PC-9 (cell line): Measurements from ENCODE around the gene NRG3. TPM values are rescaled to one million over a fixed set of nuclear protein-coding genes. Genes with fewer than 3 reads are reported as not detected.

Experiments
- BruUV-seq: library from RNA; stranded (reverse); fragments of 400-500 nt; replicated peaks from 2 replicates; lab custom pipeline; 2021; lab: Mats Ljungman, UMichigan
- CTCF ChIA-PET: fragments of 300-600 bp; sonication (Branson Sonifier 250); formaldehyde crosslinking; loops from one replicate; lab custom pipeline; 2022; ENCODE audit warnings: antibody characterized with exemption; lab: Charles Lee
- POLR2A ChIA-PET: fragments of 300-600 bp; sonication (Branson Sonifier 250); formaldehyde crosslinking; loops from one replicate; lab custom pipeline; 2022; ENCODE audit warnings: antibody characterized with exemption; ENCODE audit not compliant: unreplicated experiment; lab: Charles Lee
- DNase-seq, 2 experiments: peaks; one replicate each; pipeline versions ENCODE4 v3.0.0 to v3.0.0-alpha.2; 2015 to 2022; ENCODE audit warnings: mixed read lengths in 1 of 2
- H2AFZ ChIP-seq: fragments of 200-600 bp; sonication (generic); 2 replicates; pipeline ENCODE4 v1.8.1; 2017; ENCODE audit warnings: antibody characterized with exemption
- H3F3A ChIP-seq: fragments of 200-600 bp; sonication (generic); 2 replicates; pipeline ENCODE4 v1.8.1; 2017; ENCODE audit warnings: antibody characterized with exemption, mild to moderate bottlenecking, low read depth; ENCODE audit not compliant: insufficient read depth
- H3K27ac ChIP-seq: fragments of 200-600 bp; sonication (generic); 2 replicates; pipeline ENCODE4 v1.6.1; 2016; ENCODE audit warnings: mixed run types
- H3K27me3 ChIP-seq: fragments of 200-600 bp; sonication (generic); 2 replicates; pipeline ENCODE4 v1.6.1; 2016; ENCODE audit warnings: low read depth, mixed run types; ENCODE audit not compliant: insufficient read depth
- H3K36me3 ChIP-seq: fragments of 200-600 bp; sonication (generic); 2 replicates; pipeline ENCODE4 v1.6.1; 2016; ENCODE audit warnings: low read depth, mixed run types
- H3K4me1 ChIP-seq: fragments of 200-600 bp; sonication (generic); replicated peaks from 2 replicates; pipeline ENCODE4 v1.6.1; 2016; ENCODE audit warnings: mixed run types; ENCODE audit not compliant: insufficient read depth
- H3K4me2 ChIP-seq: fragments of 200-600 bp; sonication (generic); 2 replicates; pipeline ENCODE4 v1.6.1; 2017; ENCODE audit warnings: mixed run types
- H3K4me3 ChIP-seq: fragments of 200-600 bp; sonication (generic); 2 replicates; pipeline ENCODE4 v1.6.1; 2016; ENCODE audit warnings: mixed run types
- H3K79me2 ChIP-seq: fragments of 200-600 bp; sonication (generic); 2 replicates; pipeline ENCODE4 v1.6.1; 2017; ENCODE audit warnings: low read depth, mixed run types
- H3K9me2 ChIP-seq: fragments of 200-600 bp; sonication (generic); 2 replicates; pipeline ENCODE4 v1.8.1; 2017; ENCODE audit warnings: mild to moderate bottlenecking; ENCODE audit not compliant: insufficient read depth
- H3K9me3 ChIP-seq: fragments of 200-600 bp; sonication (generic); 2 replicates; pipeline ENCODE4 v1.8.1; 2016; ENCODE audit warnings: low read depth; ENCODE audit not compliant: insufficient read depth
- H4K20me1 ChIP-seq: fragments of 200-600 bp; sonication (generic); 2 replicates; pipeline ENCODE4 v1.8.1; 2017; ENCODE audit not compliant: insufficient read depth
- CTCF ChIP-seq: fragments of 200-600 bp; sonication (generic); conservative IDR thresholded peaks from 2 replicates; pipeline ENCODE4 v1.6.1; 2017; ENCODE audit warnings: mixed run types, antibody characterized with exemption, mild to moderate bottlenecking, moderate library complexity
- EZH2 ChIP-seq: fragments of 200-600 bp; sonication (generic); IDR thresholded peaks from 2 replicates; pipeline ENCODE4 v1.8.0; 2017; ENCODE audit warnings: antibody characterized with exemption, low read depth
- intact Hi-C: fragments of 100-400 bp; cut with micrococcal nuclease; formaldehyde crosslinking; loops from one replicate; pipeline ENCODE4 v1.10.0; 2022; ENCODE audit not compliant: unreplicated experiment
- total RNA-seq: library from RNA; stranded (reverse); gene quantifications from 2 replicates; pipeline ENCODE4 v1.2.3, GENCODE V29; 2021

NRG3 gene
- total RNA-seq, 1 experiment from 2014 or later = not detected

GRCh38 chr10:82925547-82925946 lies 1050.6 kb downstream of the NRG3 start:
- no peak overlapping the region for H3K4me2 ChIP-seq
- intact Hi-C loops = no loop called here

GRCh38 chr10:82932451-82932850 lies 1057.5 kb downstream of the NRG3 start:
- DNase-seq = no peak
- H3K36me3 ChIP-seq = no peaks in the 10 kb centered on the region
- H3K4me2 ChIP-seq = no peak overlapping the region
- POLR2A ChIA-PET = no interaction called here
- H2AFZ ChIP-seq = no peak overlapping the region
- no peaks in the 10 kb centered on the region for H3K79me2 ChIP-seq
- CTCF ChIA-PET = no interaction called here
- intact Hi-C loops = no loop called here
- H3F3A ChIP-seq = no peaks in the 10 kb centered on the region
- no peaks in the 10 kb centered on the region for H4K20me1 ChIP-seq
- no peak overlapping the region for H3K4me3 ChIP-seq
- no peak overlapping the region for H3K27ac ChIP-seq
- H3K27me3 ChIP-seq = peaks cover 3% of the 10 kb centered on the region
- H3K9me3 ChIP-seq = no peaks in the 10 kb centered on the region
- no peaks in the 10 kb centered on the region for H3K4me1 ChIP-seq
- 0 out of 2 replicates have a peak, but pooled peaks cover 3% of the 10 kb centered on the region for H3K9me2 ChIP-seq
- no TSS peak for BruUV-seq
- TF ChIP-seq CTCF (no peak), EZH2 (no peak)

More at GRCh38 chr10:82925547-82925946, 1050.6 kb downstream of the NRG3 start:
- Histone ChIP-seq H3K36me3 (no peaks in the 10 kb centered on the region), H3K27me3 (no peaks in the 10 kb centered on the region), H3F3A (no peaks in the 10 kb centered on the region), H3K79me2 (no peaks in the 10 kb centered on the region), H3K9me2 (no peaks in the 10 kb centered on the region), H3K9me3 (no peaks in the 10 kb centered on the region), H2AFZ (no peak overlapping the region), H4K20me1 (no peaks in the 10 kb centered on the region), H3K4me1 (no peaks in the 10 kb centered on the region), H3K4me3 (no peak overlapping the region), H3K27ac (no peak overlapping the region)
- no peak for DNase-seq
- CTCF ChIA-PET = no interaction called here
- POLR2A ChIA-PET = no interaction called here
- no TSS peak for BruUV-seq
- no peak for TF ChIP-seq EZH2
- TF ChIP-seq CTCF = no peak

GRCh38 chr10:82934429-82934828 lies 1059.4 kb downstream of the NRG3 start:
- ChIA-PET POLR2A (no interaction called here), CTCF (no interaction called here)

More at GRCh38 chr10:82934429-82934828, 1059.4 kb downstream of the NRG3 start:
- Histone ChIP-seq H2AFZ (no peak overlapping the region), H4K20me1 (no peaks in the 10 kb centered on the region), H3K27me3 (peaks cover 19% of the 10 kb centered on the region), H3K9me3 (no peaks in the 10 kb centered on the region), H3K4me3 (no peak overlapping the region), H3K9me2 (0 out of 2 replicates have a peak, but pooled peaks cover 3% of the 10 kb centered on the region), H3K36me3 (no peaks in the 10 kb centered on the region), H3F3A (no peaks in the 10 kb centered on the region), H3K4me1 (no peaks in the 10 kb centered on the region), H3K79me2 (no peaks in the 10 kb centered on the region), H3K27ac (no peak overlapping the region), H3K4me2 (no peak overlapping the region)
- no TSS peak for BruUV-seq
- DNase-seq = no peak
- TF ChIP-seq EZH2 (no peak), CTCF (no peak)
- intact Hi-C loops = no loop called here
